A673 (cell line): ENCODE data around the gene CCDC13.

Experiments used
- EZH2 ChIP-seq: fragments of 200-600 bp; sonication (generic); IDR thresholded peaks from 2 replicates; pipeline ENCODE4 v1.6.1; 2017; ENCODE audit warnings: borderline replicate concordance, low read depth, mild to moderate bottlenecking, mixed read lengths, antibody characterized with exemption, low read length; ENCODE audit not compliant: poor library complexity, severe bottlenecking
- TF ChIP-seq, protein P1 (sequence below): fragments of 300-800, 200-600 bp; sonication (generic); conservative IDR thresholded peaks from 2 replicates; pipeline ENCODE4 v1.5.1; 2017; ENCODE audit warnings: low read depth, mild to moderate bottlenecking, antibody characterized with exemption, low read length, moderate library complexity, mixed read lengths

DNA sequence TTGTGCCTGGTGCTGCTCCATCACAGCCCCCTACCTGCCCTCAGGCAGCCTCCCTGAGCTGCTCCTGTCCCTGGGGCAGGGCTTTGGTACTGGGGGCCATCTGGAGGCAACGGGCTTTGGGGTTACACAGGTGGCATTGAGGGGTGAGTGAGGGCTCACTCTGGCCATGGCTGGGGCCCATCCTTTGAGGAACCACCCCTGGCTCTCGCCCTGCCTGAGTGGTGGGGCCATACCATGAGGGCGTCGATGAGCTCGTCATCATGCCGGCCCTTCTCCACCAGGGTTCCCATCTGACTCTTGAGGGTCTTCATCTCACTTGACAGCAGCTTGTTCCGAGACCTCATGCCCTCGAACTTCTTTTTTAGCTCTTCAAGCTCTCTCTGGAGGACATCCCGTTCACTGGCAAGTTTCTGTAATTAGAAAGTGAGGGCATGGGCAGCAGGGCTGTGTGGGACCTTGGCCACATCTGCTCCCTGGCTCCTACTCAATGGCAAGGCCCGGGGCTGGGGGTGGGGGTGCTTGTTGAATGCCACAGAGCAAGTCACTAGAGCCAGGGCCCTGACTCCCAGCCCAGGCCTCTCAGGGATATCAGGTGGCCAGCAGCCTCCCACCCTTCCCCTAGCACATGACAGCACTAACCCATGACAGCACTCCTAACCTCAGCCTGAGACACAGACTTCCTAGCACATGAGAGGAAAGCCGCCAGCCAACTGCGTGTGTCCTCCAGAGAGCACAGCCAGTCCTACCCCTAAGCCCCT, 33.5 kb downstream of the CCDC13 start:
- TF ChIP-seq, protein P1, sequence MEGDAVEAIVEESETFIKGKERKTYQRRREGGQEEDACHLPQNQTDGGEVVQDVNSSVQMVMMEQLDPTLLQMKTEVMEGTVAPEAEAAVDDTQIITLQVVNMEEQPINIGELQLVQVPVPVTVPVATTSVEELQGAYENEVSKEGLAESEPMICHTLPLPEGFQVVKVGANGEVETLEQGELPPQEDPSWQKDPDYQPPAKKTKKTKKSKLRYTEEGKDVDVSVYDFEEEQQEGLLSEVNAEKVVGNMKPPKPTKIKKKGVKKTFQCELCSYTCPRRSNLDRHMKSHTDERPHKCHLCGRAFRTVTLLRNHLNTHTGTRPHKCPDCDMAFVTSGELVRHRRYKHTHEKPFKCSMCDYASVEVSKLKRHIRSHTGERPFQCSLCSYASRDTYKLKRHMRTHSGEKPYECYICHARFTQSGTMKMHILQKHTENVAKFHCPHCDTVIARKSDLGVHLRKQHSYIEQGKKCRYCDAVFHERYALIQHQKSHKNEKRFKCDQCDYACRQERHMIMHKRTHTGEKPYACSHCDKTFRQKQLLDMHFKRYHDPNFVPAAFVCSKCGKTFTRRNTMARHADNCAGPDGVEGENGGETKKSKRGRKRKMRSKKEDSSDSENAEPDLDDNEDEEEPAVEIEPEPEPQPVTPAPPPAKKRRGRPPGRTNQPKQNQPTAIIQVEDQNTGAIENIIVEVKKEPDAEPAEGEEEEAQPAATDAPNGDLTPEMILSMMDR: no peak
- no peak for TF ChIP-seq EZH2
